GM19023 (cell line): ENCODE data around the gene PRAMEF18.
"Not testable (repeated sequence)": the region's sequence is repeated elsewhere in the genome, so short reads cannot be mapped to it uniquely, and the experiment has no call there.

Source experiments
- ATAC-seq: cut with Tn5 transposase; IDR thresholded peaks from one replicate; pipeline ENCODE4 v1.9.1; 2021; ENCODE audit warnings: mild to moderate bottlenecking, moderate library complexity; ENCODE audit not compliant: unreplicated experiment

The PRAMEF18 gene

GRCh38 chr1:13225675-13226204, at the start of gene PRAMEF18:
TSS of gene PRAMEF18 (minus strand) at chr1:13226154. CDS start at chr1:13226106, 48 bp downstream.
- not testable (repeated sequence) for ATAC-seq

GRCh38 chr1:13265124-13265523, 39.2 kb upstream of the PRAMEF18 start:
- not testable (repeated sequence) for ATAC-seq

GRCh38 chr1:13253898-13254297, 27.9 kb upstream of the PRAMEF18 start, which contains the start of gene PRAMEF5:
TSS of gene PRAMEF5 (plus strand) at chr1:13254198. CDS start at chr1:13259269, 5,071 bp downstream.
- not testable (repeated sequence) for ATAC-seq

GRCh38 chr1:13247122-13247521, 21.2 kb upstream of the PRAMEF18 start:
- not testable (repeated sequence) for ATAC-seq

GRCh38 chr1:13246554-13246871, 20.6 kb upstream of the PRAMEF18 start:
- not testable (repeated sequence) for ATAC-seq

GRCh38 chr1:13245841-13246553, 20.0 kb upstream of the PRAMEF18 start:
- ATAC-seq: not testable (repeated sequence)

GRCh38 chr1:13243536-13244263, 17.7 kb upstream of the PRAMEF18 start:
- not testable (repeated sequence) for ATAC-seq

GRCh38 chr1:13239633-13240032, 13.7 kb upstream of the PRAMEF18 start:
- ATAC-seq: not testable (repeated sequence)

- not testable (repeated sequence) for ATAC-seq
Measured at GRCh38 chr1:13237572-13237971, 11.6 kb upstream of the PRAMEF18 start.

GRCh38 chr1:13234057-13234456, 8.1 kb upstream of the PRAMEF18 start:
- not testable (repeated sequence) for ATAC-seq

- not testable (repeated sequence) for ATAC-seq
Measured at GRCh38 chr1:13232056-13232455, 6.1 kb upstream of the PRAMEF18 start.

GRCh38 chr1:13231061-13231750, 5.3 kb upstream of the PRAMEF18 start:
- not testable (repeated sequence) for ATAC-seq

- ATAC-seq: not testable (repeated sequence)
Measured at GRCh38 chr1:13230601-13231000, 4.6 kb upstream of the PRAMEF18 start.

- not testable (repeated sequence) for ATAC-seq
Measured at GRCh38 chr1:13230096-13230495, 4.1 kb upstream of the PRAMEF18 start.

- no peak for ATAC-seq
Measured at GRCh38 chr1:13228343-13228781, 2.4 kb upstream of the PRAMEF18 start.

GRCh38 chr1:13227271-13228055, 1.5 kb upstream of the PRAMEF18 start:
- ATAC-seq: not testable (repeated sequence)

- ATAC-seq: no peak
Measured at GRCh38 chr1:13224480-13225060, 1.4 kb downstream of the PRAMEF18 start.

GRCh38 chr1:13222788-13223187, 3.2 kb downstream of the PRAMEF18 start:
- ATAC-seq: not testable (repeated sequence)

- ATAC-seq: not testable (repeated sequence)
Measured at GRCh38 chr1:13219203-13219602, 6.8 kb downstream of the PRAMEF18 start.

GRCh38 chr1:13216619-13217018, 9.3 kb downstream of the PRAMEF18 start:
- ATAC-seq: not testable (repeated sequence)
